Measurements from ENCODE around the gene CD3D. TPM values are rescaled to one million over a fixed set of nuclear protein-coding genes. Genes with fewer than 3 reads are reported as not detected.

Gene CD3D
- total RNA-seq, 1 donor from 2014 or later, result not detected

DNA sequence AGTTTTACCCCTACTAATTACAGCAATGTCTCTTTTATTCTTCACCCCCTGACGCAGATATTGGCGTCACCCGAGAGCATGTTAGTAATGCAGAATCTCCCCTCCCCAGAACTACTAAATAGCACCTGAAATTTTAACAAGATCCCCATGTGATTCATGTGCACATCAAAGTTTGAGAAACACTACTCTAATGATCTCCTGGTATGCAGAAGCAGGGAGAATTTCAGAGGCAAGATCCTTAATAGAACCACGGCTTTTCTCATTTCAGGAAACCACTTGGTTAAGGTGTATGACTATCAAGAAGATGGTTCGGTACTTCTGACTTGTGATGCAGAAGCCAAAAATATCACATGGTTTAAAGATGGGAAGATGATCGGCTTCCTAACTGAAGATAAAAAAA lies 7.0 kb upstream of the CD3D start:
- Mint-ChIP-seq H3K27ac (ENCODE audit: unreplicated experiment) (no peak overlapping the region), H3K27me3 (ENCODE audit: low read depth) (peaks cover 91% of the 10 kb centered on the region), H3K4me3 (no peak overlapping the region), H3K9me3 (no peaks in the 10 kb centered on the region), H3K4me1 (no peaks in the 10 kb centered on the region), H3K36me3 (ENCODE audit: low read depth) (no peaks in the 10 kb centered on the region)
- TF ChIP-seq, protein P1, sequence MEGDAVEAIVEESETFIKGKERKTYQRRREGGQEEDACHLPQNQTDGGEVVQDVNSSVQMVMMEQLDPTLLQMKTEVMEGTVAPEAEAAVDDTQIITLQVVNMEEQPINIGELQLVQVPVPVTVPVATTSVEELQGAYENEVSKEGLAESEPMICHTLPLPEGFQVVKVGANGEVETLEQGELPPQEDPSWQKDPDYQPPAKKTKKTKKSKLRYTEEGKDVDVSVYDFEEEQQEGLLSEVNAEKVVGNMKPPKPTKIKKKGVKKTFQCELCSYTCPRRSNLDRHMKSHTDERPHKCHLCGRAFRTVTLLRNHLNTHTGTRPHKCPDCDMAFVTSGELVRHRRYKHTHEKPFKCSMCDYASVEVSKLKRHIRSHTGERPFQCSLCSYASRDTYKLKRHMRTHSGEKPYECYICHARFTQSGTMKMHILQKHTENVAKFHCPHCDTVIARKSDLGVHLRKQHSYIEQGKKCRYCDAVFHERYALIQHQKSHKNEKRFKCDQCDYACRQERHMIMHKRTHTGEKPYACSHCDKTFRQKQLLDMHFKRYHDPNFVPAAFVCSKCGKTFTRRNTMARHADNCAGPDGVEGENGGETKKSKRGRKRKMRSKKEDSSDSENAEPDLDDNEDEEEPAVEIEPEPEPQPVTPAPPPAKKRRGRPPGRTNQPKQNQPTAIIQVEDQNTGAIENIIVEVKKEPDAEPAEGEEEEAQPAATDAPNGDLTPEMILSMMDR (conservative IDR thresholded peaks at IDR 0.05), result no peak
- DNase-seq (ENCODE audit: low read depth, low spot score), result no peak

DNA sequence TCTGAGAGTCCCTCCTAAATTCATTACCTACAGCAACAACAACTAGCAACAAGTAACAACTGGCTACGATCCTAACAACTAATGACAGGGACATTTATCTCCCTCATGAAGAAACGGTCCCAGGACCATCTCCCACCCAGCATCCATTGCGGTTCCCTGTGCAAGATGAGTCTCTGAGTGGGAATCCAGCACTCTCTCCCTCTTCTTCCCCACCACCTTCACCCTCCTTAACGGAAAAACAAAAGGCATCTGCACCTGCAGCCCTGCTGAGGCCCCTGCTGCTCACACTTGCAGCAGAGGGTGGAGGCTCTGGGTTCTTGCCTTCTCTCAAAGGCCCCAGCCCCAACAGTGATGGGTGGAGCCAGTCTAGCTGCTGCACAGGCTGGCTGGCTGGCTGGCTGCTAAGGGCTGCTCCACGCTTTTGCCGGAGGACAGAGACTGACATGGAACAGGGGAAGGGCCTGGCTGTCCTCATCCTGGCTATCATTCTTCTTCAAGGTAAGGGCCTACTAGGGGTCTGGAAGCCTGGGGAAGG lies 1.5 kb upstream of the CD3D start, which contains the start of gene CD3G:
Gene CD3G, plus strand, starts transcription at position 364 of the 535 bp plus-strand sequence. Its CDS starts 80 bp downstream, at position 444.
- TF ChIP-seq, protein P1 (conservative IDR thresholded peaks at IDR 0.05), result no peak
- no peak within 1 kb of the TSS for H3K4me3 Mint-ChIP-seq
- no peak for DNase-seq (ENCODE audit: low read depth, low spot score)
- H3K27ac Mint-ChIP-seq (ENCODE audit: unreplicated experiment), result no peak within 1 kb of the TSS
- peaks cover 80% of the 10 kb centered on the region for H3K27me3 Mint-ChIP-seq (ENCODE audit: low read depth)
- no peaks in the 10 kb centered on the region for H3K36me3 Mint-ChIP-seq (ENCODE audit: low read depth)
- H3K9me3 Mint-ChIP-seq, result no peaks in the 10 kb centered on the region
- H3K4me1 Mint-ChIP-seq, result no peaks in the 10 kb centered on the region

DNA sequence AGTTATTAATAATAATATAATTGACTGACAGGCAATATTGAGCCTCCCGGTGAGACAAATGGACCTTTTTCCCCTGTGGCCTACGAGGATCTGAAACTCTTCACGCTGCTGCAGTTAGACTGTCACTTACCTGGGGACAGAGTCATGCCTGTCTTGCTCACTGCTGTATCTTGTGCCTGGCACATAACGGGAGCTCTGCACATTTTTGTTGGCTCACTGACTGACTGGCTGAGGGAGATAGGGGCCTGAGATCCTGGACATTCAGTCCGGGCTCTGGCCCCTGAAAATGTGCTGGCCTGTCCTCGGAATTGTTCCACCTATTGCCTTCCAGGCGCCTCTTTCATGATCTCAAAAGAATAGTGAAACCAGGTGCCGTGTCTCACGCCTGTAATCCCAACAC lies 743 bp upstream of the CD3D start:
- Mint-ChIP-seq H3K4me3 (no peak overlapping the region), H3K27ac (ENCODE audit: unreplicated experiment) (no peak overlapping the region), H3K27me3 (ENCODE audit: low read depth) (peaks cover 76% of the 10 kb centered on the region), H3K4me1 (no peaks in the 10 kb centered on the region), H3K36me3 (ENCODE audit: low read depth) (no peaks in the 10 kb centered on the region), H3K9me3 (no peaks in the 10 kb centered on the region)
- no peak for DNase-seq (ENCODE audit: low read depth, low spot score)
- TF ChIP-seq, protein P1 (conservative IDR thresholded peaks at IDR 0.05), result no peak

DNA sequence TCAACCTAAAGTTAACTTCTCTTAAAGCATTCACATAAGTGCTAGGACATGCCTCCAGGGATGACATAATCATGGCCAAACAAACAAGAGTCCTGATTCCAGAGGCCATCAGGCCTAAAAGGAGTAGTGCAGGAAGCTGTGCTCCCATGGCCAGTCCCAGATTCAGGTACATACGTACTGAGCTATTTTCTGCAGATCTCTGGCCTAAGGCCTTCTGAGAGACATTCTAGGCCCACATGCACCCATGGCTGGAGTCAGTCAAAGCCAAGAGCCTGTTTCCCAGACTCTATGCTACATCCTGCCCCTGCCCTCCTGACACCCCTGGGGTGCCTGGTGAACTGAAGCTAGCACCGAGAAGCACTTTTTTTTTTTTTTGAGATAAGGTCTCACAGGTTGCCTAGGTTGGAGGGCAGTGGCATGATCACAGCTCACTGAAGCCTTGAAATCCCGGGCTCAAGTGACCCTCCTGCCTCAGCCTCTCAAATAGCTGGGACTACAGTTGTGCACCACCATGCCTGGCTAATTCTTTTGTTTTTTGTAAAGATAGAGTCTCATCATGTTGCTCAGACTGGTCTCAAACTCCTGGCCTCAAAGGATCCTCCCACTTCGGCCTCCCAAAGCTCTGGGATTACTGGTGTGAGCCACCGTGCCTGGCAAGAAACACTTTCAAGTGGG lies 553 bp downstream of the CD3D start:
- Mint-ChIP-seq H3K4me1 (no peaks in the 10 kb centered on the region), H3K27me3 (ENCODE audit: low read depth) (peaks cover 64% of the 10 kb centered on the region), H3K27ac (ENCODE audit: unreplicated experiment) (no peak overlapping the region), H3K4me3 (no peak overlapping the region), H3K36me3 (ENCODE audit: low read depth) (no peaks in the 10 kb centered on the region), H3K9me3 (no peaks in the 10 kb centered on the region)
- no peak for DNase-seq (ENCODE audit: low read depth, low spot score)
- TF ChIP-seq, protein P1 (conservative IDR thresholded peaks at IDR 0.05), result no peak

DNA sequence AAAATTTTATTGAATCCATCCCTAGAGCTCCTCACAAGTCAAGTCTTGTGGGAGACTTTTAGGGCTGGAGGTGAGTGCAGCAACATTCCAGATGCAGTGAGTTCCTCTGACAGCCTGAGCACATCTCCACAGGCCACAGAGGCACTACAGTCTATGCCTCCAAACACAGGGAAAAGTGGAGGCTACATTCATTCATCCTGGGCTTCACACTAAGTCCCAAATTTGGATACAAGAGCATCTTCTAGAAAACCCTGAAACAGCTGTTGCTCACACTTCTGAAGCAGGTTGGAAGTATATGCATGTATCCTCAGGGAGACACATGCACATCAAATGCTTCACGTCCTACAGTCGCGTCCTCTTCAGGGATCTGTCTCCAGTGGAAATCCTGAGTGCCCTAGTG lies 1.2 kb downstream of the CD3D start:
- DNase-seq (ENCODE audit: low read depth, low spot score), result no peak
- Mint-ChIP-seq H3K4me3 (no peak overlapping the region), H3K4me1 (no peaks in the 10 kb centered on the region), H3K27me3 (ENCODE audit: low read depth) (peaks cover 64% of the 10 kb centered on the region), H3K27ac (ENCODE audit: unreplicated experiment) (no peak overlapping the region), H3K36me3 (ENCODE audit: low read depth) (no peaks in the 10 kb centered on the region), H3K9me3 (no peaks in the 10 kb centered on the region)
- TF ChIP-seq, protein P1 (conservative IDR thresholded peaks at IDR 0.05), result no peak
